HEK293T (cell line): ENCODE data around the gene CFI.

Source experiments
- CTCF ChIA-PET: fragments of 350-600 bp; formaldehyde crosslinking; extraction: SDS; loops from one replicate; lab custom pipeline; 2021; ENCODE audit warnings: antibody characterized with exemption, inconsistent platforms; lab: Yijun Ruan, JAX
- POLR2A ChIA-PET: fragments of 350-600 bp; formaldehyde crosslinking; extraction: SDS; loops from one replicate; lab custom pipeline; 2020; ENCODE audit warnings: antibody characterized with exemption, inconsistent platforms; lab: Yijun Ruan, JAX
- DNase-seq: peaks from one replicate; pipeline ENCODE4 v3.0.0; 2012; ENCODE audit warnings: mixed read lengths; ENCODE audit errors: extremely low spot score
- ARNT ChIP-seq: fragments of 450-650 bp; IDR thresholded peaks from 2 replicates; pipeline ENCODE4 v1.6.1; 2017; ENCODE audit warnings: mild to moderate bottlenecking
- BHLHE40 ChIP-seq: fragments of 450-650 bp; IDR thresholded peaks from 2 replicates; pipeline ENCODE4 v1.6.1; 2016; ENCODE audit warnings: mild to moderate bottlenecking, moderate library complexity, borderline replicate concordance
- CTBP1 ChIP-seq: fragments of 450-650 bp; IDR thresholded peaks from 2 replicates; pipeline ENCODE4 v1.6.1; 2016; ENCODE audit warnings: borderline replicate concordance
- ELF4 ChIP-seq: fragments of 450-650 bp; IDR thresholded peaks from 2 replicates; pipeline ENCODE4 v1.6.1; 2017; ENCODE audit warnings: antibody characterized with exemption
- FOXA1 ChIP-seq: fragments of 450-650 bp; IDR thresholded peaks from 2 replicates; pipeline ENCODE4 v1.6.1; 2016; ENCODE audit warnings: mild to moderate bottlenecking
- FOXK2 ChIP-seq: fragments of 450-650 bp; IDR thresholded peaks from 2 replicates; pipeline ENCODE4 v1.6.1; 2016; ENCODE audit warnings: mild to moderate bottlenecking
- FOXM1 ChIP-seq: fragments of 450-650 bp; IDR thresholded peaks from 2 replicates; pipeline ENCODE4 v1.6.1; 2017; ENCODE audit warnings: mild to moderate bottlenecking, borderline replicate concordance
- HDGF ChIP-seq: fragments of 450-650 bp; IDR thresholded peaks from 2 replicates; pipeline ENCODE4 v1.6.1; 2017; ENCODE audit warnings: antibody characterized with exemption, borderline replicate concordance
- L3MBTL2 ChIP-seq: fragments of 450-650 bp; conservative IDR thresholded peaks from 2 replicates; pipeline ENCODE4 v1.6.1; 2016; ENCODE audit warnings: mild to moderate bottlenecking
- LEF1 ChIP-seq: fragments of 450-650 bp; IDR thresholded peaks from 2 replicates; pipeline ENCODE4 v1.6.1; 2017; ENCODE audit warnings: mild to moderate bottlenecking, borderline replicate concordance
- NFRKB ChIP-seq: fragments of 450-650 bp; IDR thresholded peaks from 2 replicates; pipeline ENCODE4 v1.6.1; 2016; ENCODE audit warnings: mild to moderate bottlenecking, moderate library complexity
- PKNOX1 ChIP-seq: fragments of 450-650 bp; IDR thresholded peaks from 2 replicates; pipeline ENCODE4 v1.6.1; 2016
- SP1 ChIP-seq: fragments of 450-650 bp; IDR thresholded peaks from 2 replicates; pipeline ENCODE4 v1.6.1; 2017
- SUZ12 ChIP-seq: fragments of 450-650 bp; IDR thresholded peaks from 2 replicates; pipeline ENCODE4 v1.6.1; 2016; ENCODE audit warnings: mild to moderate bottlenecking
- TARDBP ChIP-seq: fragments of 450-650 bp; IDR thresholded peaks from 2 replicates; pipeline ENCODE4 v1.6.1; 2016
- ZNF384 ChIP-seq: fragments of 450-650 bp; IDR thresholded peaks from 2 replicates; pipeline ENCODE4 v1.6.1; 2016

Gene CFI

GRCh38 chr4:109833756-109834155 is 32.0 kb upstream of the CFI start:
- POLR2A ChIA-PET, result no interaction called here
- TF ChIP-seq FOXM1, result no peak
- no peak for TF ChIP-seq FOXA1
- no peak for TF ChIP-seq SUZ12
- no peak for TF ChIP-seq L3MBTL2
- no peak for TF ChIP-seq NFRKB
- TF ChIP-seq ELF4, result no peak
- no peak for TF ChIP-seq BHLHE40
- no peak for TF ChIP-seq PKNOX1
- TF ChIP-seq ARNT, result no peak
- TF ChIP-seq FOXK2, result no peak
- no peak for TF ChIP-seq TARDBP

GRCh38 chr4:109827672-109828071 is 25.9 kb upstream of the CFI start, which contains the start of gene RRH:
Gene RRH, plus strand, starts transcription at chr4:109827972. Its CDS starts 56 bp downstream, at chr4:109828028.
- CTCF ChIA-PET, result interaction anchor here (0.9 kb wide), 1 partner anchor 123 kb away, joined by 3 read pairs; no protein-coding TSS in a partner anchor
- TF ChIP-seq SUZ12 (no peak), HDGF (no peak), ELF4 (no peak), CTBP1 (no peak)
- DNase-seq, result no peak
- POLR2A ChIA-PET, result no interaction called here

More at GRCh38 chr4:109833756-109834155, 32.0 kb upstream of the CFI start:
- DNase-seq, result no peak
- CTCF ChIA-PET, result no interaction called here

GRCh38 chr4:109826719-109827118 is 24.9 kb upstream of the CFI start:
- TF ChIP-seq PKNOX1 (no peak), TARDBP (no peak), NFRKB (no peak), HDGF (no peak), BHLHE40 (no peak), SUZ12 (no peak), CTBP1 (no peak), FOXK2 (no peak), ZNF384 (no peak), ELF4 (no peak), LEF1 (no peak), SP1 (no peak)
- no peak for DNase-seq
- CTCF ChIA-PET, result interaction anchor here (0.9 kb wide), 1 partner anchor 123 kb away, joined by 3 read pairs; no protein-coding TSS in a partner anchor
- POLR2A ChIA-PET, result no interaction called here

- TF ChIP-seq FOXM1 (no peak), FOXA1 (no peak), ELF4 (no peak), L3MBTL2 (no peak), SP1 (no peak)
- ChIA-PET POLR2A (no interaction called here), CTCF (no interaction called here)
- DNase-seq, result no peak
Observed at GRCh38 chr4:109821185-109821584, 19.4 kb upstream of the CFI start.

- POLR2A ChIA-PET, result no interaction called here
- CTCF ChIA-PET, result no interaction called here
- TF ChIP-seq BHLHE40 (no peak), ELF4 (no peak), SUZ12 (no peak), TARDBP (no peak), PKNOX1 (no peak), LEF1 (no peak), ARNT (no peak), NFRKB (no peak), L3MBTL2 (no peak), CTBP1 (no peak), FOXK2 (no peak), HDGF (no peak), ZNF384 (no peak), SP1 (no peak), FOXM1 (no peak)
- DNase-seq, result no peak
Observed at GRCh38 chr4:109820563-109820962, 18.8 kb upstream of the CFI start.

GRCh38 chr4:109818268-109818667 is 16.5 kb upstream of the CFI start:
- ChIA-PET POLR2A (no interaction called here), CTCF (no interaction called here)

More at GRCh38 chr4:109818268-109818667, 16.5 kb upstream of the CFI start:
- no peak for DNase-seq
- TF ChIP-seq FOXK2 (no peak), TARDBP (no peak), PKNOX1 (no peak), BHLHE40 (no peak), HDGF (no peak), ARNT (no peak), NFRKB (no peak), L3MBTL2 (no peak), FOXM1 (no peak), SUZ12 (no peak), CTBP1 (no peak), ZNF384 (no peak), LEF1 (no peak)
